Fibroblast of skin of left biceps (primary cell): ENCODE measurements around the gene PSPH.
"Not testable (repeated sequence)": the region's sequence is repeated elsewhere in the genome, so short reads cannot be mapped to it uniquely, and the experiment has no call there.

Experiments used
- DNase-seq, 2 experiments: peaks; one replicate each; pipeline ENCODE4 v3.0.0-alpha.2; 2013; ENCODE audit warnings: low read depth in 2 of 2

The PSPH gene

DNA sequence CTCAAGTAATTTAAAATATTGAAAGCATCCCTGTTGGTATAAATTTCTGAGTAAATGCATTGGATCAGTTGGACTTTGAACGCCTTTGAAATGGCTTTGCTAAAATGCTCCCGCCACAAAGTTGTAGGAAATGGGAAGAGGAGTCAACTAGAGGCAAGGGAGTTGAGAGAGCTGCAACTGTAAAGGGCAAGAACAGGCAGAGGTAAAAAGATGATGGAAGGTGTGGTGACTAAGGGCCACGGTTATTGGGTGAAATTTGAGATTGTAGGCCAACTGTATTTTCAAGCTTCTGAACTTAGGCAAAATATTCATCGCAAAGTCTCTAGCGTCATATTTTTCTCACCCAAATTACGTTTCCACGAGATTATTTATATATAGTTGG lies 12.2 kb upstream of the PSPH start:
- DNase-seq: no peak

DNA sequence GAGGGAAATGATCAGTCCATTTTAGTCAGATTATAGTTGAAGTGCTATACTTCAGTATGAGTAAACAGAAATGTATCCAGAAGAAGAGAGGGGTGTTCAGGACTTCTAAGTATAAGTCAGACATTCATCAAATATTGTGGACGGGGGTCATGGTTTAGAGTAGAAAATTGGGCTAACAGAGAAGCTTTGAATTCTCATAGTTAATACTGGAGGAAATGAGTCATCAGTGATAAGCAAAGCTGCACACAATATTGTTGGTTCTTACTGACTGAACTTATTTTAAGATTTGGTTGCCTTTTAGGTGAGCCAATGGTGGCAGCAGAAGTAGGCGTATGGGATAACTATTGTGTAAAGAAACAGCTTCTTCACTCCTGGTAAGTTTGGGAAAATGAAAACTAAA lies 11.1 kb upstream of the PSPH start:
- no peak for DNase-seq

DNA sequence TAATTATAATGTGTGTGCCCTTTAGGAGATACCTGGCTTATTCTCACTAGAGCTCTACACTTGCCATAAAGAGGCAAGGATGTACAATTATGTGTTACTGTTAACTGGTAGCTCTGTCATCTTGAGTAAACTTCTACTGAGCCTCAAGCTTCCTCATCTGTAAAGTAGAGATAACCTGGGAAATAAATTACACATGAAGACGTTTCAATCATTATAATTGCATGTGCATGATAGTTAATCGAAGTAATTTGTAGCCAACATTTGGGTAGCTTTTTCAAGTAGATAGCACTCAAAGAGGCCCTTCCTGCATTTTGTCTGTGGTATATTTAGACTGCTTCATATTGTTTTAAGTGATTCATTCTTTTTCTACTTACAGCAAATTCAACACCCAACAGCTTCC lies 2.7 kb upstream of the PSPH start:
- DNase-seq: no peak

DNA sequence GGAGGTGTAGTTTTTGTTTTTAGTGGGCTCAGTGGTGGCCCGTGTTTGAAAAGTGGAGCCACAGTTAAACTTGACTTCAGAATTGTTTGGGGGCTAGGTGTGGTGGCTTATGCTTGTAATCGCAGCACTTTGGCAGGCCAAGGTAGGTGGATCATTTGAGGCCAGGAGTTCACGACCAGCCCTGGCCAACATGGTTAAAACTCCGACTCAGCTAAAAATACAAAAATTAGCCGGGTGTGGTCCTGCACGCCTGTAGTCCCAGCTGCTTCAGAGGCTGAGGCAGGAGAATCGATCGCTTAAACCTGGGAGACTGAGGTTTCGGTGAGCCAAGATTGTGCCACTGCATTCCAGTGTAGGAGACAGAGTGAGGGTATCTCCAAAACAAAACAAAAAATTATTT lies 2.1 kb upstream of the PSPH start:
- no peak for DNase-seq

DNA sequence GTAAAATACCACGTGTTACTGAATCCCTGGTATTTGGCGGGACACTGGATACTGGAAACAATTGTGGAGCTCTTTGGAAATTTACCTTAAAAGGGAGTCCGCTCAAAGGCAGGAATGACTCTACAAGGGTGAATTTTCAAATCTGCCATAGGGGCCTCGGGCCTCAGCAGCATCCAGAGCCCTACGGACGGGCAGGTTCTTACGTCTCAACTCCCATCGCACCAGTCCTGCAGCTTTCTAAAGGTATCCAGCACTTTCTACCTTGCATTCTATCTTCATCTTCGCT lies 248 bp downstream of the PSPH start:
- DNase-seq: no peak

DNA sequence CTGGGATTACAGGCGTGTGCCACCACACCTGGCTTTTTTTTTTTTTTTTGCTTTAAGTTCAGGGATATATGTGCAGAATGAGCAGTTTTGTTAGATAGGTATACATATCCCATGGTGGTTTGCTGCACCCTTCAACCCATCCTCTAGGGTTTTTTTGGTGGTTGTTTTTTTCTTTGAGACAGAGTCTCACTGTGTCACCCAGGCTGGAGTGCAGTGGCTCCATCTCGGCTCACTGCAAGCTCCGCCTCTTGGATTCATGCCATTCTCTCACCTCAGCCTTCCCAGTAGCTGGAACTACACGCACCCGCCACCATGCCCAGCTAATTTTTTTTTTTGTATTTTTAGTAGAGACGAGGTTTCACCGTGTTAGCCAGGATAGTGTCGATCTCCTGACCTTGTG lies 2.5 kb downstream of the PSPH start:
- not testable (repeated sequence) for DNase-seq

DNA sequence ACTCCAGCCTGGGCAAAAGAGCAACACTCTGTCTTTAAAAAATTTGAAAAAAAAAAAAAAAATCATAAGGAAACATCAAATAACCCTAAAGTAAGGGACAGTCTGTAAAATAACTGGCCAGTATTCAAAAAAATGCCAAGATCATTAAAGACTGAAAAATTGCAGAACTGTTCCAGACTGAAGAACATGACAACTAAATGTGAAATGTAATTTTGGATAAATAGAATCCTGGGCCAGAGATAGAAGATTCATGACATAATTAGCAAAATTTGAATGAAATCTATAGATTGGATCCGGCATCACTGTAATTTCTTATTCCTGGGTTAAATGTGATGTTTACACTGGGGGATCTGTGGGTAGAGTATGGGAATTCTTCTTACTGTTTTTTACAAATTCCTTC lies 3.0 kb downstream of the PSPH start:
- no peak for DNase-seq

DNA sequence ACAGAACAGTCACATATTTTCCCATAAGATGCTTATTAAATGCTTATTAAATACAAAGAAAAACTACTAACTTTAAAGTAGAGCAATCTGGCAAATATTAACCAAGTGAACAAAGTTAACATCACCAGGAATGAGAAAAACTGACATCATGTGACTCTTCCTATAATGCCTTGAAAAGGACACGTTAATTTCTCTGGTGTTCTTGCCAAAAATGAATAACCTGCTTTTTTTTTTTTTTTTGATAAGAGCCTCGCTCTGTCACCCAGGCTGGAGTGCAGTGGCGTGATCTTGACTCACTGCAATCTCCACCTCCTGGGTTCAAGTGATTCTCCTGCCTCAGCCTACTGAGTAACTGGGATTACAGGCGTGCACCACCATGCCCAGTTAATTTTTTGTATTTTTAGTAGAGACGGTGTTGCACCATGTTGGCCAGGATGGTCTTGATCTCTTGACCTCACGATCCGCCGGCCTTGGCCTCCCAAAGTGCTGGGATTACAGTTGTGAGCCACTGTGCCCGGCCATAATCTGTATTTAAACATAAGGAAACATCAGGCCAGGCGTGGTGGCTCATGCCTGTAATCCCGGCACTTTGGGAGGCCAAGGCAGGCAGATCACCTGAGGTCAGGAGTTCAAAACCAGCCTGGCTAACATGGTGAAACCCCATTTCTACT lies 3.7 kb downstream of the PSPH start:
- not testable (repeated sequence) for DNase-seq

DNA sequence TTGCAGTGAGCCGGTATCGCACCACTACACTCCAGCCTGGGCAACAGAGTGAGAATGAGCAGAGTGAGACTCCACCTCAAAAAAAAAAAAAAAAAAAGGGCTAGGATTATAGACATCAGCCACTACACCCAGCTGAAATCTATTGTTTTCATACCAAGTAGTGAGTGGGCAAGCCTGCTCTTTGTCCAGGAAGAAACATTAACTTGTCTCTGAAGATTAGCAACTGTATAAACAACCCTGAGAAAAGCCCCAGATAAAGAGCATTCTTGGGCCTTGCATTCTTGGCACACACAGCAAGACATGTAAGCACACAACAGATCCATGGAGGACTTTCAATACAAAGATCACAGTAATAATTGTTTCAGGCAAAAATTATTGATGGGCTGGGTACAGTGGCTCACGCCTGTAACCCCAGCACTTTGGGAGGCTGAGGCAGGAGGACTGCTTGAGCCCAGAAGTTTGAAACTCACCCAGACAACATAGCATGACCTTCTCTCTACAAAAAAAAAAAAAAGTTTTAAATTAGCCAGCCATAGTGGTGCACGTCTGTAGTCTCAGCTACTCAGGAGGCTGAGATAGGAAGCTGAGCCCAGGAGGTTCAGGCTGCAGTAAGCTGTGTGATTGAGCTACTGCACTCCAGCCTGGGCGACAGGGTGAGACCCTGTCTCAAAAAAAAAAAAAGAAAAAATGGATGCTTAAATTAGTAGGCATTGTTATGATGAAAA lies 4.4 kb downstream of the PSPH start:
- no peak for DNase-seq

DNA sequence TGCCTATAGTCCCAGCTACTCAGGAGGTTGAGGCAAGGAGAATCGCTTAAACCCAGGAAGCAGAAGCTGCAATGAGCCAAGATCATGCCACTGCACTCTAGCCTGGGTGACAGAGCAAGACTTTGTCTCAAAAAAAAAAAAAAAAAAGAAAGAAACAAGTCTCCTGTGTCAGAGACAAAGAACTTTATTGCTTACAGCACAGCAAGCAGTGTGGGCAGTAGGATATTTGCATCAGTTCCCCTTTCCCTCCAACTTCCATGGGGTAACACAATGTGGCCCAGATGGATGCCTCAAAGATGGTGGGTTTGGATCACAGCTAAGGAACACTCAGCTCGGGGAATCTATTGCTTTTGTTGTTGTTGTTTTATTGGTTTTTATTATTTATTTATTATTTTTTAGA lies 5.5 kb downstream of the PSPH start:
- DNase-seq: not testable (repeated sequence)

DNA sequence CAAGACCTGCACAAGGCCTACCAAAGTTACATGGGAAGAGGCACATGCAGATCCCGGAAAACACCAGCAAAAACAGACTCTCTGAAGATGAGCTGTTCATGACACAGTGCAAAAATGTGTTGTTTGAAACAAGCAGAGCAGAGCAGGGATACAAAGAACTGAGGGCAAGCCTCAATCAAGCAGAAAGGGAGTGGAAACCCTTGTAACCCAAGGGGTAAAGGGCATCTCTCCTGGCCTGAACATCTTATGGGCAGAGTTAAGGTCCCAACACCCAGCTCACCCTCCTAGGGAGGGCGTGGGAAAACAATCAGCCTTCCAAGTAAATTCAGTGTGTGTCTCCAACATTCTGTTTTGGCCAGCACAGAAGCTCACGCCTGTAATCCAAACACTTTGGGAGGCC lies 10.5 kb downstream of the PSPH start:
- DNase-seq: no peak

DNA sequence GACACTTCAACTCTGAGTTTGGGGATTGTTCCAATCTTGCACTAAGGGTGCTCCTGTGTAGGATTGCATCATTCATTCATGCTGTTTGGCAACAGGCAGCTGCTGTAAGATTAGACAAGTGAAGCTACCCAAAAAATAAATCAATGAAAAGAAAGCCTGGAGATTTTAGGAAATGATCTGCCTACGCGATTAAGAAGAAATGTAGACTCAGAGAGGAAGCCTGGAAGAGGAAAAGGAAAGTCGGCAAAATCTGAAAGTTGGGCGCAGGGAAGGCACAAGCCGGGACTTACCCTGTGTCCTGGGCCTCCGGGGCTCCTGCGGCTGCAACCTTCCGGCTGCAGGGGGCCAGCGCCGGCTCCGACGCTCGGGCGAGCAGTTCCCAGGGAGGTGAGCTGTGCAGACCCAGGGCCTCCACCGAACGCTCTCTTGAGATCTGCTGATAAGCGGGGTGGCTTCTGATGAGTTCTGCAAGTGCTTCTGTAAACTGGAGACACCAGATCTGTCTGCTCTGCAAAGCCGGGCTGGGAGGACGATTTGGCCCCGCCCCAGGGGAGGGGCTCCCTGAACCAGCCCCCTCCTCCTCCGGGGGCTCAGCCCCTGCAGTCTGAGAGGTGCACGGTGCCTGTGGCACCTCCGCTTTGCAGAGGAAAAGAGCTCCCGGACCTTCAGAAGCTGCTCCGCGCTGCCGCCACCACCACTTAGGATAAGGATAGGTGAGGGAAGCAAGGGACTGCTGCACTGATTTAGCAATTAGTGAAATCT lies 17.4 kb downstream of the PSPH start:
- DNase-seq: peak; percentile 39 to 40

DNA sequence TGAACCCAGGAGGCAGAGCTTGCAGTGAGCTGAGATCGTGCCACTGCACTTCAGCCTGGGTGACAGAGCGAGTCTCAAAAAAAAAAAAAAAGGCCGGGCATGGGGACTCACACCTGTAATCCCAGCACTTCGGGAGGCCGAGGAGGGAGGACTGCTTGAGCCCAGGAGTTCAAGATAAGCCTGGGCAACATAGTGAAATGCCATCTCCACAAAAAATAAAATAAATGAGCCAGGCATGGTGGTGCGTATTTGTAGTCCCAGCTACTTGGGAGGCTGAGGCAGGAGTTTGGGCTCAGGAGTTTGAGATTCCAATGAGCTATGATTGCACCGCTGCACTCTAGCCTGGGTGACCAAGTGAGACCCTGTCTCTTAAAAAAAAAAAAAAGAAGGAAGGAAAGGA lies 18.7 kb downstream of the PSPH start:
- DNase-seq: not testable (repeated sequence)

DNA sequence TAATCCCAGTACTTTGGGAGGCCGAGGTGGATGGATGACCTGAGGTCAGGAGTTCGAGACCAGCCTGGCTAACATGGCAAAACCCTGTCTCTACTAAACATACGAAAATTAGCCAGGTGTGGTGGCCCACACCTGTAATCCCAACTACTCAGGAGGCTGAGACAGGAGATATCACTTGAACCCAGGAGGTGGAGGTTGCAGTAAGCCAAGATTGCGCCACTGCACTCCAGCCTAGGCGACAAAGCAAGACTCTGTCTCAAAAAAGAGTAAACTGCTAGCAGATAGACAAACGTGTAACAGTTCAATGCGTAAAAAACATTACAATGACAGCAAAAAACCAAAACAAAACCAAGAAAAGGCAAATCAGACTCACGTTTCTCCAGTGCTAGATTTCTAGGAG lies 19.7 kb downstream of the PSPH start:
- not testable (repeated sequence) for DNase-seq

DNA sequence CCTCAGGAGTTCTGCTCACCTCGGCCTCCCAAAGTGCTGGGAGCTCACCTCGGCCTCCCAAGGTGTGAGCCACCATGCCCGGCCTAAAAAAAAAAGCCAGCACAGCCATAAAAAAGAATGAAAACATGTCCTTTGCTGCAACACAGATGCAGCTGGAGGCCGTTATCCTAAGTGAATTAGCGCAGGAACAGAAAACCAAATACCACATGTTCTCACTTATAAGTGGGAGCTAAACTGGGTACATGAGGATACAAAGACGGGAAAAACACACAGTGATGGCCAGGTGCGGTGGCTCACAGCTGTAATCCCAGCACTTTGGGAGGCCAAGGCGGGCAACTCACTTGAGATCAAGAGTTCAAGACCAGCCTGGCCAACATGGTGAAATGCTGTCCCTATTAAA lies 20.9 kb downstream of the PSPH start:
- no peak for DNase-seq

DNA sequence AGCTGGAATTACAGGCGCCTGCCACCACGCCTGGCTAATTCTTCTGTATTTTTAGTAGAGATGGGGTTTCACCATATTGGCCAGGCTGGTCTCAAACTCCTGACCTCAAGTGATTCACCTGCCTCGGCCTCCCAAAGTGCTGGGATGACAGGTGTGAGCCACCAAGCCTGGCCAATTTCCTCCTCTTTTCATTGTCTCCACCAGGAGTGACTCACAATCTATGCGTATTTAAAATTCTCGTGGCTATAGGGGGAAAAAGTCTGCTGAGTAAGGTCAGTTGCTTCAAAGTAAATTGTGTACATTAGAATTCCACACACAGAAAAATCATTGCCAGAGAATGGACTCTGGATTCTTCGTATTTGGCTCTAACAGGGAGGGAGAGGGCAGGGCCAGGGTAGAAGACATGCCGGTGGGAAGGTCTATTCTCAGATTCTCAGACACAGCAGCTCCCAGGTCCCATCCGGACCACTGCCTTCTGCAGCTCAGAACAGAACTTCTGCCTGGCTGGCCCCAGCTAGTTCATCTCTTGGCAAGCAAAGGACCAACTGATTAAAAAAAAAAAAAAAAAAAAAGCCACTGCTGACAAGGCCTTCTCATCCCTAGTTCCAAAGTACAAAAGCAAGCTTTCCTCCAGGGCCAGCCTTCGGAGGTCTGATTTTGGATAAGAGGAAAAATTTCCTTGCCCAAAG lies 22.2 kb downstream of the PSPH start:
- DNase-seq: no peak

DNA sequence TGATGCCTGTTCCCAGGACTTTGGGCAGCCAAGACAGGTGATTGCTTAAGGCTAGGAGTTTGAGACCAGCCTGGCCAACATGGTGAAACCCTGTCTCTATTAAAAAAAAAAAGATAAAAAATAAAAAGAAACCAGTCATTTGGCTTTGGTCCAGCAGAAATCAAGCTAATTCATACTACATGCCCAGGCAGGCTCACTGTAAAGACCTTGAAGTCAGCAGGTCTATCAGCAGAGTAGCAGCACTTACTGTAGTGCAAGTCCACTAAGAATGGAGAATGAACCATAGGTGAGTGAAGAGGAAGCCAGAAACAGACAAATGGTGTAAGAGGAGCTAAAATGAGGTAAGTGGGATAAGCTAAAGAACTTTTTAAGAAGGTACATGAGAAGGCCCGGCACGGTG lies 24.7 kb downstream of the PSPH start:
- DNase-seq: no peak

DNA sequence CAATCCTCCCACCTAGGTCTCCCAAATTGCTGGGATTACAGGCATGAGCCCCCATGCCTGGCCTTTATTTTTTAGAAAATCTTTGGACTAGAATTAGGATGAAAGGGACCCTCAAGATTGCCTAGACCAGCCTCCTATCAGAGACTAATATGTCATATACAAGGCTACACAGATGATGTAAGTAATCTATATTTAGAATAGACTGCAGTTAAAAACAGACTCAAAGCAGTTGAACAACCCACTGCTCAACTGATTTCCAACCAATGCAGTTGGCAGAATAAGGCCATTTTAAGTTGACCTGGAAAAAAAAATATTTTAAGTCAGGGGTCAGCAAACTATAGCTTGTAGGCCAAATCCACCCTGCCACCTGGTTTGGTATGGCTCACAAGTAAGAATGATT lies 27.7 kb downstream of the PSPH start:
- no peak for DNase-seq

DNA sequence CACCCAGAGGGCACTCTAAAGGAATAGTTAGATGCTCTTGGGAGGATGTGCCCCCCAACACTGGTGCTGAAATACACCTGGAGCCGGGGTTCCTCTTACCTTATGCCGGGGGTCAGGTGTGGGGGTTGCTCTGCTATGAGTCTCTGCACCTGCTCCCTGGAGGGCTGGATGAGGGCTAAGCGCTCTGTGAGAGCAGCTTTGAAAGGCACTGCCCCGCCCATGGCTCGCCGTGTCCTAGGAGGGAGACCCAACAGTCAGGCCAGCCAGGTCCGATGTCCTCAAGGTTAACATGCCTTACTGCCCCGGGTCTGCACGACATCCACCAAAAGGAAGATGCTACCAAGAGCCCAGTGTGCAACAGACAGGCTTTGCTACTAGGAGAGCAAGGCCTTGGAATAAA lies 31.7 kb downstream of the PSPH start:
- DNase-seq: no peak

DNA sequence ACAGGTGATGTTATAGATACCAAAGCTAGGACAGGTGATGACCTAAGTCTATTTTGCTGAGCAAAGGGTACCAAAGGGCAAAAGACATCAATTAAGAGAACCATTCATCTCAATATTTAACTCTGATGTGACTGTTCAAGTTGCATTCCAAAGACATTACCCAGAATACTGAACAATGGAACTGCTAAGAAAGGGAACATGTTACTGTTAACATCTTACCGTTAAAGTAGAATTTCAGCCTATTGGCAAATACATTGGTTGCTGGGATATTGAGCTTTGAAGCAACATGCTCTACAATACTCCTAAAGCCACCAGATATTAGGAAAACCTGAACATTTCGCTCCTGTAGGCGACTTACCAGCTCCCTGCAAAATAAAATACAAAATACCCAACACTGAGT lies 34.2 kb downstream of the PSPH start:
- DNase-seq: not testable (repeated sequence)

DNA sequence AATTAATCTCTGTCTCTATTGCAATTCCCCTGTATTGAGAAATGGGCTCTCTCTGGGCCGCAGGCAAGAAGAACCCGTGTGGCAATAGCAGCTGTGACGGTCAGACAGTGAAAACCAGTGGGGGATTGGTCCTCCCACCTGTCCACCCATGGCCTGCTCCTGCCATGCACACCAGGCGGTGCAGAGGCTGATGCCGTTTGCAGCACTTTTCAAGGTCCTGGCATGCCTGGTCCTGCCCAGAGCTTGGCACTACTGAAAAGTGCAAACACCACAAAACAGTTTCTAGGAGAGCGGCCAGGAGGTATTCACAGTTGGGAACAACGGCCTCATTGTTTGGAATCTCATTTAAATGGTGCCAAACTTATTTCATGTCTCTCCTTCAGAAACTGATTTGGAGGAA lies 41.5 kb downstream of the PSPH start:
- DNase-seq: no peak

DNA sequence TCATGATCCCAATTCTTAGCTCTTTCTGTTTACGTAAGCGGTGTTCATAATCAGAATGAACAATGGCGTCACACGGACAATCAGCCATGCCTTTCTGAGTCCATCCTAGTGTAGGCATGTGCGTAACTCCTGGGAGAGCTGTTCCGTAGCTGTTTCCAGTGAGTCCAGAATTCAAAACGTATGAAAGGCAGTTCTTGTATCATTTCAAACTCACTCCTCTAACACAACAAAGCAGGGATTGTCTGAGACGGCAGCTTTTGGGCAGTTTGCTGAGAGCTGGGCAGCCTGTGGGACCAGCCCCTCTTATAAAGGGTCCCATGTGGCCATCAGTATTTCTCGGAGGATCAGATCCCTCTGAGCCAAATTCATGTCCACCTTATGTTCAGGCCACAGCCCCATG lies 43.4 kb downstream of the PSPH start:
- no peak for DNase-seq

DNA sequence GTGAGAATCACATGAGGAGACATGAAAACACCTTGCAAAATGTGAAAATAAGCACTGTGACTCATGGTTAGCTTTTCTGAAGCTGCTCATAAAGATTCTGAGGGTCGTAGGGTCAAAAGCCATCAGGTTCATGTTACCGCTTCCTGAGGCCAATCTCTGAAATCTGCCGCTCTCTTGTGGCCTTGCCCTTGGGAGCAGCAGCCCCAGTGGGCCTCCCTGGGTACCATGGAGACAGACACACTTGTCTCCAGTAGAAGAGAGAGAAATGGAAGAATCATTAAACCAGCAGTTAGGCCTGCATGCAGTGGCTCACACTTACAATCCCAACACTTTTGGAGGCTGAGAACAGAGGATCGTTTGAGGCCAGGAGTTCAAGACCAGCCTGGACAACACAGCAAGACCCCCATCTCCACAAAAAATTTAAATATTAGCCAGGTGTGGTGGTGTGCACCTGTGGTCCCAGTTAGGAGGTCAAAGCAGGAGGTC lies 44.0 kb downstream of the PSPH start:
- no peak for DNase-seq
